ENCODE results near the gene ACOT9.

ACOT9 gene

DNA sequence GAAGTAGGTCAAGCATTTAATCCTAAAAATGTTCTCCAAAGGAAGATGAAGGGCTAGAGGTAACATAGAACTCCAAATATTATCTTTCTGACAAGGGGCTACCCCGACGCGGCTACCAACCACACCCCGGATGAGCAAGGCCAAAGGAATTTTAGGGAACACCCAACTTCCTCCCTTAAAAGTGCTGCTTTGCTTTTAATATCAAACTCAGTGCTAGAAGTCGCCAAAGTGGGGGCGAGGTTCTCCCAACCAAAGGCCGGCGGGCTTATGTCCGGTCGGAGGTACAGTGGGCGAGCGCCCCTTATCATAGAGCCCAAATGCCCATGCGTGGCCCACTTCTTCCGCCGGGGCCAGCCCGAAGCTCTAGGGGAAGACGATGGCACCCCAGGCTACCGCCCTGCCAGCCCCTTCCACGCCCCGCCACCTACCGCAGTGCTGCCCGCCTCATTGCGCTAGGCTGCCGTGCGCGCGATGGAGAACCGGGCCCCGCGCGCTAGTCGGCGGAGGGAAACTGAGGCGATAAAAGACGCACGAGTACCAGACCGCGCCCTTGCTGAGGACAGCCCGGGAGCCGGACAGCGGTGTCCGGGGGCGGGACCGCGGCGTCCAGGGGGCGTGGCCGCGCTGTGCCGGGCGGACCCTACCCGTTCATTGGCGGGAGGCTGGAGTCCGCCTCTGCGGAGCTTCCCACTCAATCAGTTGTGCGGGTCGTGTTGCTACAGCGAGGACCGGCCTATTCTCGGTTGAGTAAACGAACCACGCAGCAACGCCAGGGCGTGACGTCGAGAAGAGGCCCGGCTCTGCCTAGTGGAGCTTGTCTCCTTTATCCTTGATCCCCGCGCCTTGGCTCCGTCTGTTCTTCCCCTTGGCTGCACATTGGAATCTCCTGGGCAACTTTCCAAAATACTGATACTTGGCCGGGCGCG is at the start of gene ACOT9:
Gene ACOT9 (minus strand): TSS at position 580 of the 926 bp plus-strand sequence. CDS start 132 bp downstream, at position 448.
- Mint-ChIP-seq H3K4me3 (peak within 1 kb of the TSS; percentile 95), H3K27ac (peak within 1 kb of the TSS; percentile 89), H3K27me3 (no peaks in the 10 kb centered on the region), H3K9me3 (no peaks in the 10 kb centered on the region), H3K4me1 (peaks cover 18% of the 10 kb centered on the region), H3K36me3 (peaks cover 5% of the 10 kb centered on the region)
- ATAC-seq, result peak; percentile 98

- Mint-ChIP-seq H3K36me3 (peaks cover 5% of the 10 kb centered on the region), H3K27ac (no peak overlapping the region), H3K4me1 (peaks cover 5% of the 10 kb centered on the region), H3K9me3 (no peaks in the 10 kb centered on the region), H3K27me3 (no peaks in the 10 kb centered on the region), H3K4me3 (no peak overlapping the region)
- ATAC-seq, result no peak
Measured at GRCh38 chrX:23790155-23790497, 47.0 kb upstream of the ACOT9 start.

DNA sequence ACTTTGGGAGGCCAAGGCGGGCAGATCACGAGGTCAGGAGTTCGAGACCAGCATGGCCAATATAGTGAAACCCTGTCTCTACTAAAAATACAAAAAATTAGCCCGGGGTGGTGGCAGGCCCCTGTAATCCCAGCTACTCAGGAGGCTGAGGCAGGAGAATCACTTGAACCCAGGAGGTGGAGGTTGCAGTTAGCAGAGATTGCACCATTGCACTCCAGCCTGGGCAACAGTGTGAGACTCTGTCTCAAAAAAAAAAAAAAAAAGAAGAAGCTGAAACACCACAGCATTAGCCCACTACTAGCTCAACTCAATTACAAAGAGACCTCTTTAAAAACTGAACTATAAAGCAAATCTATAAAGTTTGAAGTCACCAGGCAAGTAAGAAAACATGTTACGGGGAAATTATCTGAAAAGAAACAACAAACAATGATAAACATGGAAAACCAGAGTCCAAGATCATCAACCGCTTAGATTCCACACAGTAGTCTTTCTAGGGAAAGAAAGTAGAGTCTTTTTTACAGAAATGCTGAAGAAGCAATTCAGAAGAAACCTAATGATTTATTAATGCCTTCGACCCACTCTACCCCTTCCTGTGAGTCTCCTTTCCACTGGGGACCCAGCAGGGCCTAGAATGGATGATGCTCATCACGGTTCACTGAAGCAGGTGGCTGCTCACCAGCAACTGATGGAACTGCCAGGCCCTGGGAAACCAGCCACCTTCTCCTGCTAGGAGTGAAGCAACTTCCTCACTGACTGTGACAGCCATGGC is 46.5 kb upstream of the ACOT9 start:
- Mint-ChIP-seq H3K27me3 (no peaks in the 10 kb centered on the region), H3K27ac (no peak overlapping the region), H3K4me1 (peaks cover 10% of the 10 kb centered on the region), H3K36me3 (peaks cover 10% of the 10 kb centered on the region), H3K9me3 (no peaks in the 10 kb centered on the region), H3K4me3 (no peak overlapping the region)
- no peak for ATAC-seq

- no peaks in the 10 kb centered on the region for H3K27me3 Mint-ChIP-seq
- no peaks in the 10 kb centered on the region for H3K9me3 Mint-ChIP-seq
- H3K4me3 Mint-ChIP-seq, result no peak overlapping the region
- H3K4me1 Mint-ChIP-seq, result peaks cover 16% of the 10 kb centered on the region
- H3K36me3 Mint-ChIP-seq, result peaks cover 16% of the 10 kb centered on the region
- no peak overlapping the region for H3K27ac Mint-ChIP-seq
- no peak for ATAC-seq
Measured at GRCh38 chrX:23788946-23789345, 45.9 kb upstream of the ACOT9 start.

DNA sequence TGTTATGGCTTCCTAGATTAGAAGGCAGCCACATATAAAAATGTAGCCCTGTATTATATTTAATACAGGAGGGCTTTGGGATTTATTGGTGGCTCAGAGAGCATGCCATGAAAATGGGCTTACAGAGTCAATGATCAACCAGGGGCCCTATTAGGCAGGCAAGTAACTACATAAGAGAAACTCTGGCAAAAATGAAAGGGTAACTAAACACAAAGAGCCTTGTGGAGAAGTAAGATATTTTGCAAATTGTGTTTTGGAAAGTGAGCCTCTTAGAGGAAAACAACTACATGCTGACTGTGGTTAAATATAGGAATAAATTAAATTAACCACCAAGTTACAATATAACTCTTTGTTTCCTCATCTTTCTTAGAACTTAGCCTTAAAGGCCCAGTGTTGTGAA is 45.4 kb upstream of the ACOT9 start:
- peaks cover 20% of the 10 kb centered on the region for H3K4me1 Mint-ChIP-seq
- no peaks in the 10 kb centered on the region for H3K27me3 Mint-ChIP-seq
- H3K4me3 Mint-ChIP-seq, result no peak overlapping the region
- ATAC-seq, result no peak
- peaks cover 20% of the 10 kb centered on the region for H3K36me3 Mint-ChIP-seq
- H3K27ac Mint-ChIP-seq, result no peak overlapping the region
- H3K9me3 Mint-ChIP-seq, result no peaks in the 10 kb centered on the region

- Mint-ChIP-seq H3K9me3 (no peaks in the 10 kb centered on the region), H3K27me3 (no peaks in the 10 kb centered on the region), H3K4me3 (no peak overlapping the region)
Measured at GRCh38 chrX:23787745-23788118, 44.7 kb upstream of the ACOT9 start.

GRCh38 chrX:23786268-23786815 is 43.3 kb upstream of the ACOT9 start:
- no peak for ATAC-seq
- peaks cover 20% of the 10 kb centered on the region for H3K36me3 Mint-ChIP-seq
- H3K27ac Mint-ChIP-seq, result no peak overlapping the region
- H3K27me3 Mint-ChIP-seq, result no peaks in the 10 kb centered on the region
- peak overlapping the region; percentile 15 for H3K4me3 Mint-ChIP-seq
- H3K4me1 Mint-ChIP-seq, result peaks cover 31% of the 10 kb centered on the region
- no peaks in the 10 kb centered on the region for H3K9me3 Mint-ChIP-seq

More at GRCh38 chrX:23787745-23788118, 44.7 kb upstream of the ACOT9 start:
- peaks cover 20% of the 10 kb centered on the region for H3K36me3 Mint-ChIP-seq
- ATAC-seq, result no peak
- H3K4me1 Mint-ChIP-seq, result peaks cover 23% of the 10 kb centered on the region
- H3K27ac Mint-ChIP-seq, result no peak overlapping the region

GRCh38 chrX:23785580-23785979 is 42.5 kb upstream of the ACOT9 start:
- Mint-ChIP-seq H3K9me3 (no peaks in the 10 kb centered on the region), H3K4me1 (peaks cover 31% of the 10 kb centered on the region), H3K27me3 (no peaks in the 10 kb centered on the region), H3K4me3 (peak overlapping the region; percentile 97), H3K36me3 (peaks cover 20% of the 10 kb centered on the region), H3K27ac (no peak overlapping the region)
- no peak for ATAC-seq

DNA sequence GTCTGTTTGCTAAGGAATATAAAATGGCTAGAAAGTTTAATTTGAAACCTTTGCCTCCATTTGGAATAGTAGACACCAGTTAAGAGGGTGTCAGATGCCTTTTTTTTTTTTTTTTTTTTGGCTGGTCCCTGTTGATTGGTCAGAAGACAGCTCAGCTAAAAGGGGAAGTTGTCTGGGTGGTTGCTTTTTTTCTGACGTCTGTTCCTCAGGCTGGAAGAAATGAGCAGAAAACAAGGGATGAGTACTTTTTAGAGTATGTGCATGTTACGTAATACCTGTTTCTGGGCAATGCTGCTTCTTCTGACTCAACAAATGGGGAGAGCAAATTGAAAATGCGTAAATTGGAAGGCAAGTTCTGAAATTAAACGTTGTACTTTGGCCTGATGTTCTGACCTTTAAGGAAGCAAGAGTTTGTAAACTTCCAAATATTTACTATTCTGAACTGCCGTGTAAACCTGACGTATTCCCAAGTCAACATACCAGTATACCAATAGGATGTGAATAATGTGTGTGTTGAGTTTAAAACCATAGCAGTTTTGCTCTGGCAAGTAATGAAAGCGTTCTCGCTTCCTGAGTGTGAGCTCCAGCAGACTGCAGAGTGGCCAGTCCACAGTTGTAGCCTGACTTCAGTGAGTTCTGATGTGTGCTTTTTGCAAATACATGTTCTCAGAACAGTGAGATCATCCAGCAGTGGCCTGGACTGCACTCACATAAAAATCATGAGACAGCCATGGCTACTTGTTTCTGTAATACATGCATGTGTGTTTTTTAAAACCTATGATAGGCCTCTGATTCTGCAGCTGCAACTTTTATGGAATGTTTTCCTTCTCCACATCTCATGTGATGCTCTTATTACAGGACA is 41.6 kb upstream of the ACOT9 start:
- H3K27ac Mint-ChIP-seq, result peak overlapping the region; percentile 94
- no peak for ATAC-seq
- no peaks in the 10 kb centered on the region for H3K9me3 Mint-ChIP-seq

DNA sequence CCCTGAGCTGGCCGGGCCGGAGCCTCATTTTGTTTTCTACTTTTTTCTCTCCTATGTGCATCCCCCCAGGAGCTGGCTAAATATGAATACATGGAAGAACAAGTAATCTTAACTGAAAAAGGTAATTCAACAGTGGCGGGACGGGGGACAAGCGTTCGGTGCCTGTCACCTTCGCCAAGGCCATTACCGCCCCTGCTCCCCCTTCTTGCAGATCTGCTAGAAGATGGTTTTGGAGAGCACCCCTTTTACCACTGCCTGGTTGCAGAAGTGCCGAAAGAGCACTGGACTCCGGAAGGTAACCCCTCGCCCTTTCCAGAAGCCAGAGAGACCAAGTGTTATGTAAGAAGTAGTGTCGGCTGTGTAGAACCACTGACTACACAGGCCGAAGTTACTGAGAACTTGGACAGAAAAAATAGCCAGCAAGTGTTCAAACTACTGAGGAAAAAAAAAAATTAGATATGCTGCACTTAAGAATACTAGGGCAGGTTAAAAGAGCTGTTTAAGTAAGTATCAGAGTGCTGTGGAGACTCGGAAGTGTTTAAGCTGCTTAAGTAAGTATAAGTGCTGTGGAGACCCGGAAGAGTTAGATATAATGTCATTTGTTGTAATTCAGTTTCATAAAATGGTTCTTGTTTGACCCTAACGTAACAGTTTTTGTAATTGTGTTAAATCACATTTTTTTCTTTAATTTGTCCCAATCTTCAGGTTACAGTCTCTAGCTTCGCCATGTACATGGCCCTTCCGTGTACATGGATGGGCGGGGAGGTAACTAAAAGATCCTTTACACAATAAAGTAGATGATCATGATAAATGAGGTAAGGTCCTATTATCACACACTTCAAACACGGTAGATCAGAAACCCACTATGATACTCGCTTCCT is 40.8 kb upstream of the ACOT9 start:
- H3K4me1 Mint-ChIP-seq, result peaks cover 31% of the 10 kb centered on the region
- H3K27ac Mint-ChIP-seq, result peak overlapping the region; percentile 94
- no peaks in the 10 kb centered on the region for H3K9me3 Mint-ChIP-seq
- H3K27me3 Mint-ChIP-seq, result no peaks in the 10 kb centered on the region
- H3K4me3 Mint-ChIP-seq, result peak overlapping the region; percentile 97
- no peak for ATAC-seq
- peaks cover 20% of the 10 kb centered on the region for H3K36me3 Mint-ChIP-seq

More for the DNA sequence above, 41.6 kb upstream of the ACOT9 start:
- Mint-ChIP-seq H3K4me1 (peaks cover 31% of the 10 kb centered on the region), H3K4me3 (peak overlapping the region; percentile 97), H3K36me3 (peaks cover 20% of the 10 kb centered on the region), H3K27me3 (no peaks in the 10 kb centered on the region)

GRCh38 chrX:23782863-23783588 is 40.0 kb upstream of the ACOT9 start, which contains the start of gene SAT1:
Gene SAT1, plus strand, starts transcription at chrX:23783173. Its CDS starts 179 bp downstream, at chrX:23783352.
- no peaks in the 10 kb centered on the region for H3K27me3 Mint-ChIP-seq
- no peaks in the 10 kb centered on the region for H3K9me3 Mint-ChIP-seq
- H3K4me1 Mint-ChIP-seq, result peaks cover 31% of the 10 kb centered on the region
- ATAC-seq, result peak; percentile 96
- H3K4me3 Mint-ChIP-seq, result peak within 1 kb of the TSS; percentile 97
- H3K27ac Mint-ChIP-seq, result peak within 1 kb of the TSS; percentile 94
- H3K36me3 Mint-ChIP-seq, result peaks cover 20% of the 10 kb centered on the region

DNA sequence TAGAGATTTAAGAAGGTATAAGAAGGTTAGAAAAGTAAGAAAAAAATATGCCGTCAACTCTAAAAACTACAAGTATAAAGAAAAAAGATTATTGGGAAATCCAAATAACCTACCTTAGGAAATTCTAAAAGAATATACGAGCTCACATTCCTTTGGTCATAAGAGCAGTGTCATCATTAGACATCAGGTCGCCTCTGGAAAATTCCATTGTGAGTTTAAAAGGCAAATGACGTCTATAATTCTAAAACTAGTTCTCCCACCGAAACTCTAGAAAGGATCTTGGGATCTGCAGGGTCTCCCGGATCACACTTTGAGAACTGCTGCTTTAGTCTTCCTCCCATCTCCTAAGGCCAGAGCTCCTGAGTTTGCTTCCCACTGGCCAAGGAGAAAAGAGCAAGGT is 39.4 kb upstream of the ACOT9 start:
- H3K9me3 Mint-ChIP-seq, result no peaks in the 10 kb centered on the region
- no peak for ATAC-seq
- no peaks in the 10 kb centered on the region for H3K27me3 Mint-ChIP-seq
- peak overlapping the region; percentile 97 for H3K4me3 Mint-ChIP-seq
- peak overlapping the region; percentile 94 for H3K27ac Mint-ChIP-seq
- H3K4me1 Mint-ChIP-seq, result peaks cover 31% of the 10 kb centered on the region
- peaks cover 20% of the 10 kb centered on the region for H3K36me3 Mint-ChIP-seq

- no peaks in the 10 kb centered on the region for H3K9me3 Mint-ChIP-seq
- H3K27me3 Mint-ChIP-seq, result no peaks in the 10 kb centered on the region
- peaks cover 5% of the 10 kb centered on the region for H3K36me3 Mint-ChIP-seq
- no peak overlapping the region for H3K4me3 Mint-ChIP-seq
- peaks cover 20% of the 10 kb centered on the region for H3K4me1 Mint-ChIP-seq
- H3K27ac Mint-ChIP-seq, result no peak overlapping the region
- no peak for ATAC-seq
Measured at GRCh38 chrX:23779025-23779424, 35.9 kb upstream of the ACOT9 start.
